DOHH2 (cell line): ENCODE measurements around the gene PRAME.
"Not testable (repeated sequence)": the region's sequence is repeated elsewhere in the genome, so short reads cannot be mapped to it uniquely, and the experiment has no call there.

Experiments
- CTCF ChIP-seq: fragments of 200-600 bp; sonication (generic); IDR thresholded peaks from one replicate; pipeline ENCODE4 v1.5.1; 2014; ENCODE audit warnings: antibody characterized with exemption, mild to moderate bottlenecking, low read depth, low read length; ENCODE audit not compliant: poor library complexity, severe bottlenecking
- EZH2phosphoT487 ChIP-seq: fragments of 200-600 bp; sonication (generic); IDR thresholded peaks from 2 replicates; pipeline ENCODE4 v1.6.1; 2017; ENCODE audit warnings: borderline replicate concordance, mild to moderate bottlenecking, antibody characterized with exemption, low read length, moderate library complexity, mixed read lengths

DNA sequence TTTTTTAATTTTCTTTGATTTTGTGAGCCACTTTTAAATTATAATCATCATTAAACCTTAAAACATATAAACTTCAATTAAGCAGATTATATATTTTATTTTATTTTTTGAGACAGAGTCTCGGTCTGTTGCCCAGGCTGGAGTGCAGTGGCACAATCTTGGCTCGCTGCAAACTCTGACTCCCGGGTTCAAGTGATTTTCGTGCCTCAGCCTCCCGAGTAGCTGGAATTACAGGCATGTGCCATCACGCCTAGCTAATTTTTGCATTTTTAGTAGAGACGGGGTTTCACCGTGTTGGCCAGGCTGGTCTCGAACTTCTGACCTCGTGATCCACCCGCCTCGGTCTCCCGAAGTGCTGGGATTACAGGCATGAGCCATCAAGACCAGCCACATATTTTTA, 22.5 kb upstream of the PRAME start:
- not testable (repeated sequence) for TF ChIP-seq CTCF, EZH2phosphoT487
